ENCODE data around the gene TIMP3.

DNA sequence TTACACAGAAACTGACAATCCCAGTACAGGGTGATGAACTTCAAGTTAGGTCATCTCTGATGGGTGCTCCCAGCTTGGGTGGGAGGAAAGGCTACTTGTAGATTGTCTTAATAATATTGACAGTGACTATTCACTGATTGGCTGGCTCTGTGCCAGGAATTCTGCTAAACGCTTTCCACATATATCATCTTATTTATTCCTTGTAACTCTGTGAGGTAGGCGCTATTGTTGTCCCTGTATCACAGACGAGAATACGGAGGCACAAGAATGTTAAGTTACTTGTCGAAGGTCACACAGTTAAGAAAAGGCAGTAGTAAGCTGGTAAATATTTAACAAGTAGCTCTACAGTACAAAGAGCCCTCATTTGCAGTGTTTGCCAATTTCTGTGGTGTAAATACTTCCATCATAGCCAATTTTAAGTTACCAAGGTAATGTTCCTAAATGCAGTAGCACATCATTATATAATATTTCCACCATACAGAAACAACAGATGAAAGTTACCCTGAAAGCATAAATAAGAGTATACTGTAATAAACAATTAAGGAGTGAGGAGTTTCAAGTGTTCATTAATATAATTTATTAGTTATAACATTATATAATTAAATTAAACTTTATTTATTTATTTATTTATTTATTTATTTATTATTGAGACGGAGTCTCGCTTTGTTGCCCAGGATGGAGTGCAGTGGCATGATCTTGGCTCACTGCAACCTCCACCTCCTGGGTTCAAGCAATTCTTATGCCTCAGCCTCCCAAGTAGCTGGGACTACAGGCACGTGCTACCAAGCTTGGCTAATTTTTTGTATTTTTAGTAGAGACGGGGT is 11.5 kb upstream of the TIMP3 start:
- TF ChIP-seq, protein P1, sequence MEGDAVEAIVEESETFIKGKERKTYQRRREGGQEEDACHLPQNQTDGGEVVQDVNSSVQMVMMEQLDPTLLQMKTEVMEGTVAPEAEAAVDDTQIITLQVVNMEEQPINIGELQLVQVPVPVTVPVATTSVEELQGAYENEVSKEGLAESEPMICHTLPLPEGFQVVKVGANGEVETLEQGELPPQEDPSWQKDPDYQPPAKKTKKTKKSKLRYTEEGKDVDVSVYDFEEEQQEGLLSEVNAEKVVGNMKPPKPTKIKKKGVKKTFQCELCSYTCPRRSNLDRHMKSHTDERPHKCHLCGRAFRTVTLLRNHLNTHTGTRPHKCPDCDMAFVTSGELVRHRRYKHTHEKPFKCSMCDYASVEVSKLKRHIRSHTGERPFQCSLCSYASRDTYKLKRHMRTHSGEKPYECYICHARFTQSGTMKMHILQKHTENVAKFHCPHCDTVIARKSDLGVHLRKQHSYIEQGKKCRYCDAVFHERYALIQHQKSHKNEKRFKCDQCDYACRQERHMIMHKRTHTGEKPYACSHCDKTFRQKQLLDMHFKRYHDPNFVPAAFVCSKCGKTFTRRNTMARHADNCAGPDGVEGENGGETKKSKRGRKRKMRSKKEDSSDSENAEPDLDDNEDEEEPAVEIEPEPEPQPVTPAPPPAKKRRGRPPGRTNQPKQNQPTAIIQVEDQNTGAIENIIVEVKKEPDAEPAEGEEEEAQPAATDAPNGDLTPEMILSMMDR (IDR thresholded peaks at IDR 0.05; ENCODE audit: extremely low read depth in 1 of 2, insufficient read depth in 1 of 2, low read depth in 1 of 2, low read length in 2 of 2): no peak
- TF ChIP-seq EZH2 (IDR thresholded peaks at IDR 0.05; ENCODE audit: borderline replicate concordance, low read depth, low read length, severe bottlenecking) (no peak), POLR2A (IDR thresholded peaks at IDR 0.05; ENCODE audit: low read depth, low read length) (no peak), MYC (IDR thresholded peaks at IDR 0.05; ENCODE audit: low read depth, low read length) (no peak), FOS (IDR thresholded peaks at IDR 0.05; ENCODE audit: borderline replicate concordance, insufficient read depth, low read length) (no peak), POLR2AphosphoS5 (IDR thresholded peaks at IDR 0.05; ENCODE audit: insufficient read depth, low read depth, low read length) (no peak)
